ENCODE data around the gene SSBP4.

GRCh38 chr19:18406749-18407148, 12.4 kb upstream of the SSBP4 start:
- TF ChIP-seq CTCF (IDR thresholded peaks at IDR 0.05) = no peak
- TF ChIP-seq POLR2A (IDR thresholded peaks at IDR 0.05) = no peak
